ENCODE measurements around the gene LHX5. TPM values are rescaled to one million over a fixed set of nuclear protein-coding genes. Genes with fewer than 3 reads are reported as not detected.

Gene LHX5
- total RNA-seq, 2 donors from 2014 or later: not detected

GRCh38 chr12:113461666-113462065 lies 10.0 kb downstream of the LHX5 start:
- Histone ChIP-seq H3K27ac (no peak overlapping the region), H3K4me3 (no peak overlapping the region), H3K36me3 (no peaks in the 10 kb centered on the region), H3K4me1 (peaks cover 0 to 37% of the 10 kb centered on the region in 2 donors), H3K27me3 (peaks cover 31 to 36% of the 10 kb centered on the region in 2 donors), H3K9me3 (no peaks in the 10 kb centered on the region)
- no peak for TF ChIP-seq CTCF (IDR thresholded peaks at IDR 0.05)
- no peak for DNase-seq (ENCODE audit: low spot score)

- Histone ChIP-seq H3K4me1 (peaks cover 0 to 26% of the 10 kb centered on the region in 2 donors), H3K27me3 (peaks cover 20% of the 10 kb centered on the region in 2 donors)
These were observed 11.7 kb downstream of the LHX5 start for GRCh38 chr12:113459981-113460380.

GRCh38 chr12:113457710-113458109 lies 14.0 kb downstream of the LHX5 start:
- H3K4me1 ChIP-seq: peaks cover 0 to 3% of the 10 kb centered on the region in 2 donors
- no peak for DNase-seq (ENCODE audit: low spot score)
- H3K36me3 ChIP-seq: no peaks in the 10 kb centered on the region
- no peak overlapping the region for H3K27ac ChIP-seq
- H3K27me3 ChIP-seq: peaks cover 1 to 2% of the 10 kb centered on the region in 2 donors
- no peak for TF ChIP-seq CTCF (IDR thresholded peaks at IDR 0.05)
- no peaks in the 10 kb centered on the region for H3K9me3 ChIP-seq
- no peak overlapping the region for H3K4me3 ChIP-seq

More at GRCh38 chr12:113459981-113460380, 11.7 kb downstream of the LHX5 start:
- Histone ChIP-seq H3K36me3 (no peaks in the 10 kb centered on the region), H3K4me3 (no peak overlapping the region), H3K27ac (no peak overlapping the region), H3K9me3 (no peaks in the 10 kb centered on the region)
- no peak for TF ChIP-seq CTCF (IDR thresholded peaks at IDR 0.05)
- DNase-seq (ENCODE audit: low spot score): no peak

- no peak overlapping the region for H3K4me3 ChIP-seq
- no peaks in the 10 kb centered on the region for H3K36me3 ChIP-seq
- DNase-seq (ENCODE audit: low spot score): no peak
- no peak overlapping the region for H3K27ac ChIP-seq
- no peaks in the 10 kb centered on the region for H3K4me1 ChIP-seq
- TF ChIP-seq CTCF (IDR thresholded peaks at IDR 0.05): no peak
- no peaks in the 10 kb centered on the region for H3K9me3 ChIP-seq
- no peaks in the 10 kb centered on the region for H3K27me3 ChIP-seq
These were observed 14.5 kb downstream of the LHX5 start for GRCh38 chr12:113457185-113457584.

- no peak for DNase-seq (ENCODE audit: low spot score)
- Histone ChIP-seq H3K27me3 (no peaks in the 10 kb centered on the region), H3K4me3 (no peak overlapping the region)
These were observed 14.9 kb downstream of the LHX5 start for GRCh38 chr12:113456761-113457160.

More at GRCh38 chr12:113456761-113457160, 14.9 kb downstream of the LHX5 start:
- H3K36me3 ChIP-seq: no peaks in the 10 kb centered on the region
- TF ChIP-seq CTCF (IDR thresholded peaks at IDR 0.05): no peak
- H3K27ac ChIP-seq: no peak overlapping the region
- H3K4me1 ChIP-seq: no peaks in the 10 kb centered on the region
- no peaks in the 10 kb centered on the region for H3K9me3 ChIP-seq

Measured in right atrium auricular region (tissue), 2 donors.